NCI-H2107 treated with DMSO at 0.1 percent for 48 hours (cell line): ENCODE measurements around the gene THYN1.
"Not testable (repeated sequence)": the region's sequence is repeated elsewhere in the genome, so short reads cannot be mapped to it uniquely, and the experiment has no call there.

Experiments
- DNase-seq: peaks from one replicate; lab custom pipeline; 2025; ENCODE audit not compliant: unreplicated experiment; lab: John Stamatoyannopoulos, UW

THYN1 gene

GRCh38 chr11:134253188-134253993, at the start of gene THYN1, which contains the start of gene ACAD8:
THYN1 (minus strand) TSS chr11:134253352; CDS start chr11:134252882, 470 bp downstream.
ACAD8 (plus strand) TSS chr11:134253568; CDS start chr11:134253601, 33 bp downstream.
- DNase-seq, result peak; percentile 95

- DNase-seq, result no peak
Measured at GRCh38 chr11:134294664-134295063, 41.5 kb upstream of the THYN1 start.

- no peak for DNase-seq
Measured at GRCh38 chr11:134293119-134294113, 40.3 kb upstream of the THYN1 start.

GRCh38 chr11:134292661-134293060, 39.5 kb upstream of the THYN1 start:
- DNase-seq, result no peak

GRCh38 chr11:134291196-134291595, 38.0 kb upstream of the THYN1 start:
- no peak for DNase-seq

- DNase-seq, result no peak
Measured at GRCh38 chr11:134290646-134291045, 37.5 kb upstream of the THYN1 start.

- no peak for DNase-seq
Measured at GRCh38 chr11:134289789-134290188, 36.6 kb upstream of the THYN1 start.

- no peak for DNase-seq
Measured at GRCh38 chr11:134289167-134289566, 36.0 kb upstream of the THYN1 start.

GRCh38 chr11:134288486-134288885, 35.3 kb upstream of the THYN1 start:
- no peak for DNase-seq

- DNase-seq, result no peak
Measured at GRCh38 chr11:134287561-134287960, 34.4 kb upstream of the THYN1 start.

GRCh38 chr11:134284349-134284748, 31.2 kb upstream of the THYN1 start:
- not testable (repeated sequence) for DNase-seq

- DNase-seq, result no peak
Measured at GRCh38 chr11:134283461-134284230, 30.5 kb upstream of the THYN1 start.

- DNase-seq, result no peak
Measured at GRCh38 chr11:134282121-134283045, 29.2 kb upstream of the THYN1 start.

GRCh38 chr11:134281635-134282034, 28.5 kb upstream of the THYN1 start:
- DNase-seq, result not testable (repeated sequence)

GRCh38 chr11:134278356-134278755, 25.2 kb upstream of the THYN1 start:
- DNase-seq, result no peak

- no peak for DNase-seq
Measured at GRCh38 chr11:134277183-134278001, 24.2 kb upstream of the THYN1 start.

- DNase-seq, result no peak
Measured at GRCh38 chr11:134276396-134277182, 23.4 kb upstream of the THYN1 start.
